ENCODE data around the gene SNX33.

SNX33 gene

DNA sequence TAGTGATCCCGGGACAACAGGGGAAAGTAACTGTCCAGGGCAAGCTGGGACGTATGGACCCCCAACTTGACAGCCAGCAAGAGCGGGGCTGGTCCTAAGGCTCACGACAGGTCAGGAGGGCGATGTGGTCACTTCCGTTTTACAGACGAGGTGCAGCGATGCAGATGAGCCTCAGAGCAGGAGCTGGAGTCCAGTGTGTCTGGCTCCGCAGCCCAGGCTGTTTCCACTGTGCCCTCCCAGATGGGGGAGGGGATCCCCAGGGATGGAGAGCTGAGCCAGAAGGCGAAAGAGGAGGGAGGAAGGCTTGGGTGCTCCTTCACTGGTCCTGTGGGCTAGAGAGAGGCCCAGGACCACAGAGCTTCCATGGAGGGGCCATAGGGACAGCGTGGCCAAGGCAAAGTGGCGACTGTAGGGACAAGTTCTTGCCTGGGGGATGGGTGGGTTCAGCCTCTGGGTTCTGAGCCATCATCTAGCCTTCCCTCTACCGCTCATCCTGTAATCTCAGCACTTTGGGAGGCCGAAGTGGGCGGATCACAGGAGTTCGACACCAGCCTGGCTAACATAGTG lies 5.7 kb downstream of the SNX33 start:
- Histone ChIP-seq H3K4me1 (ENCODE audit: insufficient read depth, low read length, severe bottlenecking) (no peaks in the 10 kb centered on the region), H3K4me2 (ENCODE audit: low read length) (no peak overlapping the region), H3K9ac (ENCODE audit: low read length) (no peak overlapping the region), H4K20me1 (ENCODE audit: insufficient read depth, low read length) (no peaks in the 10 kb centered on the region), H3K9me3 (ENCODE audit: low read length) (no peaks in the 10 kb centered on the region), H3K79me2 (ENCODE audit: insufficient read depth, low read length) (no peaks in the 10 kb centered on the region), H3K9me2 (ENCODE audit: low read depth, low read length) (no peaks in the 10 kb centered on the region), H3K4me3 (ENCODE audit: low read depth, low read length, poor library complexity, severe bottlenecking) (no peak overlapping the region), H3K36me3 (ENCODE audit: insufficient read depth, low read length) (no peaks in the 10 kb centered on the region), H3K27me3 (ENCODE audit: insufficient read depth, low read length) (peaks cover 6% of the 10 kb centered on the region; the same call in 1 of the 2 replicates), H3F3A (ENCODE audit: insufficient read depth, low read length) (no peaks in the 10 kb centered on the region), H2AFZ (ENCODE audit: low read length) (no peak overlapping the region), H3K27ac (ENCODE audit: low read depth, low read length, poor library complexity, severe bottlenecking) (no peak overlapping the region)
- TF ChIP-seq EZH2 (IDR thresholded peaks at IDR 0.05; ENCODE audit: borderline replicate concordance, low read length): no peak
- TF ChIP-seq, protein P1, sequence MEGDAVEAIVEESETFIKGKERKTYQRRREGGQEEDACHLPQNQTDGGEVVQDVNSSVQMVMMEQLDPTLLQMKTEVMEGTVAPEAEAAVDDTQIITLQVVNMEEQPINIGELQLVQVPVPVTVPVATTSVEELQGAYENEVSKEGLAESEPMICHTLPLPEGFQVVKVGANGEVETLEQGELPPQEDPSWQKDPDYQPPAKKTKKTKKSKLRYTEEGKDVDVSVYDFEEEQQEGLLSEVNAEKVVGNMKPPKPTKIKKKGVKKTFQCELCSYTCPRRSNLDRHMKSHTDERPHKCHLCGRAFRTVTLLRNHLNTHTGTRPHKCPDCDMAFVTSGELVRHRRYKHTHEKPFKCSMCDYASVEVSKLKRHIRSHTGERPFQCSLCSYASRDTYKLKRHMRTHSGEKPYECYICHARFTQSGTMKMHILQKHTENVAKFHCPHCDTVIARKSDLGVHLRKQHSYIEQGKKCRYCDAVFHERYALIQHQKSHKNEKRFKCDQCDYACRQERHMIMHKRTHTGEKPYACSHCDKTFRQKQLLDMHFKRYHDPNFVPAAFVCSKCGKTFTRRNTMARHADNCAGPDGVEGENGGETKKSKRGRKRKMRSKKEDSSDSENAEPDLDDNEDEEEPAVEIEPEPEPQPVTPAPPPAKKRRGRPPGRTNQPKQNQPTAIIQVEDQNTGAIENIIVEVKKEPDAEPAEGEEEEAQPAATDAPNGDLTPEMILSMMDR (IDR thresholded peaks at IDR 0.05; ENCODE audit: low read length): no peak

DNA sequence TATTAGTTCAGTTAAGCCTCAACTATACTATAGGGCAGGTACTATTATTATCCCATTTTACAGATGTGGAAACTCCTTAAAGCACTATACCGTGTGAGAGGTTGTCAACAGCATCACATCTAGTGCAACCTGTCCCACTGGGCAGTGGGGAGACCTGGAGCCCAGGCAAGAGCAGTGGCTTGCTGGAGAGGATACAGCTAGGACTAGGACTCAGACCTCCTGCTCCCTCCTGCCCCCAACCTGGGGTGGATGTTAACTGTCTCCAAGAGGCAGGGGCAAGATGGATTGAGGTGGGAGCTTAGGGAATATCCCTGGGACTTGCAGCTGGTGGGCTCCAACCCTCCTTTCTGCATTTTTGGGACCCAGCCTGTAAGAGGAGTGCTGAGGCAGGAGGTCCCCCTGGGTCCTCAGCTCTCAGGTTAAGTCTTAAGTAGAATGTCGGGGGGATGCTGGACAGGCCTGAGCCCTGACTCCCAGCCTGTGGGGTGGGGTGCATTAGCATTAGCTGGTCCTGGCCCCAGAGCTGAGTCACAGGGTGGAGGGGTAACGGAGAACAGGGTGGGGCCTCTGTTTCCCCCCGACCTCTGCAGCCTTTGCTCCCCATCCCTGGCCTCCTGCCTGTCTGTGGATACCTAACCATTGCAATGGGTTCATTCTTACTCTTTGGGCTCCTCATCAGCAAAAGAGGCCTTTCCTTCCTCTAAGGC lies 6.6 kb downstream of the SNX33 start:
- Histone ChIP-seq H3K4me1 (ENCODE audit: insufficient read depth, low read length, severe bottlenecking) (no peaks in the 10 kb centered on the region), H3K27me3 (ENCODE audit: insufficient read depth, low read length) (peaks cover 6% of the 10 kb centered on the region; the same call in 1 of the 2 replicates), H3K79me2 (ENCODE audit: insufficient read depth, low read length) (no peaks in the 10 kb centered on the region), H3K9me2 (ENCODE audit: low read depth, low read length) (no peaks in the 10 kb centered on the region), H2AFZ (ENCODE audit: low read length) (no peak overlapping the region), H3K36me3 (ENCODE audit: insufficient read depth, low read length) (no peaks in the 10 kb centered on the region), H3K9ac (ENCODE audit: low read length) (no peak overlapping the region), H3K9me3 (ENCODE audit: low read length) (no peaks in the 10 kb centered on the region), H3F3A (ENCODE audit: insufficient read depth, low read length) (no peaks in the 10 kb centered on the region), H3K4me3 (ENCODE audit: low read depth, low read length, poor library complexity, severe bottlenecking) (no peak overlapping the region), H3K27ac (ENCODE audit: low read depth, low read length, poor library complexity, severe bottlenecking) (no peak overlapping the region), H4K20me1 (ENCODE audit: insufficient read depth, low read length) (no peaks in the 10 kb centered on the region), H3K4me2 (ENCODE audit: low read length) (no peak overlapping the region)
- TF ChIP-seq, protein P1 (IDR thresholded peaks at IDR 0.05; ENCODE audit: low read length): no peak
- TF ChIP-seq EZH2 (IDR thresholded peaks at IDR 0.05; ENCODE audit: borderline replicate concordance, low read length): no peak

DNA sequence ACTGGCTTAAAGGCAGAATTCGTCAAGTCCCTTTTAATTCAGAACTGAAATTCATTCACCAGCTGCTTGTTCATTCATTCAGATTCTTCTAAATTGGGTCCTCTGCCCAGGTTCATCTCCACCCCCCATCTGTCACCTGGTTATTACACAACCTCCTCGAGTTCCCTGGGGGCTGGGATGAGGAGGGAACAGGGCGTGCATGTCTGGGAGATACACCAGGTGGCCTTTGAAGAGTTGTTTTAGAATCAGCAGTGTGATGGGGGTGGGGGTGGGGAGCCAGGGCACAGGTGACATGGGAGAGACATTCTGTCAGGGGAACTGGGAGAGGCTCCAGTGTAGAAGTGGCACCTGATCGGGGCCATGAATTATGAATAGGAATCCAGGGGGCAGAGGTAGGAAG lies 8.2 kb downstream of the SNX33 start:
- H3K27me3 ChIP-seq (ENCODE audit: insufficient read depth, low read length): peaks cover 9% of the 10 kb centered on the region; the same call in 1 of the 2 replicates
- no peak overlapping the region for H3K4me2 ChIP-seq (ENCODE audit: low read length)
- no peak overlapping the region for H3K9ac ChIP-seq (ENCODE audit: low read length)
- no peak overlapping the region for H3K4me3 ChIP-seq (ENCODE audit: low read depth, low read length, poor library complexity, severe bottlenecking)
- no peak overlapping the region for H3K27ac ChIP-seq (ENCODE audit: low read depth, low read length, poor library complexity, severe bottlenecking)
- H3F3A ChIP-seq (ENCODE audit: insufficient read depth, low read length): no peaks in the 10 kb centered on the region
- no peaks in the 10 kb centered on the region for H4K20me1 ChIP-seq (ENCODE audit: insufficient read depth, low read length)
- TF ChIP-seq, protein P1 (IDR thresholded peaks at IDR 0.05; ENCODE audit: low read length): no peak
- TF ChIP-seq EZH2 (IDR thresholded peaks at IDR 0.05; ENCODE audit: borderline replicate concordance, low read length): no peak
- H3K36me3 ChIP-seq (ENCODE audit: insufficient read depth, low read length): no peaks in the 10 kb centered on the region
- no peaks in the 10 kb centered on the region for H3K4me1 ChIP-seq (ENCODE audit: insufficient read depth, low read length, severe bottlenecking)
- H3K9me3 ChIP-seq (ENCODE audit: low read length): no peaks in the 10 kb centered on the region
- no peak overlapping the region for H2AFZ ChIP-seq (ENCODE audit: low read length)
- no peaks in the 10 kb centered on the region for H3K79me2 ChIP-seq (ENCODE audit: insufficient read depth, low read length)
- H3K9me2 ChIP-seq (ENCODE audit: low read depth, low read length): no peaks in the 10 kb centered on the region

Measured in OCI-LY1 (cell line).